Right cardiac atrium (tissue), 5 donors: Measurements from ENCODE around the gene NCAPD3. TPM values are rescaled to one million over a fixed set of nuclear protein-coding genes. Genes with fewer than 3 reads are reported as not detected.
"Not testable (repeated sequence)": the region's sequence is repeated elsewhere in the genome, so short reads cannot be mapped to it uniquely, and the experiment has no call there.

Experiments used
- ATAC-seq, 2 donors: fragments of 200-7000 bp; cut with Tn5 transposase; one replicate each; pipeline versions ENCODE4 v1.8.0 to v1.9.1; 2020; ENCODE audit warnings: moderate library complexity in 2 of 2, mild to moderate bottlenecking in 1 of 2
- DNase-seq, 3 donors: peaks; one replicate each; pipeline ENCODE4 v3.0.0-alpha.2; 2020
- H3K27ac ChIP-seq: one replicate; pipeline ENCODE4 v1.5.1; 2013; ENCODE audit warnings: mild to moderate bottlenecking, low read length, control low read depth, moderate library complexity
- H3K27me3 ChIP-seq: one replicate; pipeline ENCODE4 v1.6.1; 2013; ENCODE audit not compliant: control insufficient read depth, insufficient read depth
- H3K4me1 ChIP-seq: one replicate; pipeline ENCODE4 v1.6.1; 2013; ENCODE audit warnings: low read length; ENCODE audit not compliant: control insufficient read depth, insufficient read depth
- H3K4me3 ChIP-seq: one replicate; pipeline ENCODE4 v1.5.1; 2013; ENCODE audit warnings: low read length, control low read depth
- H3K9me3 ChIP-seq: one replicate; pipeline ENCODE4 v1.6.1; 2013; ENCODE audit warnings: low read length; ENCODE audit not compliant: control insufficient read depth
- WGBS: extraction: QIAGEN DNeasy Blood & Tissue Kit; methylation state at CpG from one replicate; pipeline ENCODE4 v1.1.7; 2013; 5-methylcytosine and 5-hydroxymethylcytosine counted together
- intact Hi-C, 4 donors: fragments of 100-400 bp; cut with DNase I; formaldehyde crosslinking; loops; one replicate each; pipeline versions ENCODE4 v1.11.0 to v1.14.0; 2022 to 2023
- polyA plus RNA-seq: library from polyadenylated mRNA; stranded (reverse); fragments of 200-250 nt; gene quantifications from one replicate; pipeline ENCODE4 v1.2.3, GENCODE V29; 2013
- total RNA-seq, 4 donors: library from RNA; stranded (reverse); fragmentation: NEBNext Ultra II Directional; extraction: Animal tissue kit (Norgen Biotek cat#: 25700); gene quantifications; one replicate each; pipeline ENCODE4 v1.2.1, GENCODE V29; 2021
- donor health status: healthy with polysubstance abuse.
- donor health status: DM: no; HTN: yes; CAD: no.
- donor health status: DM: no; HTN: no; CAD: no.
- donor health status: DM: no; HTN: yes; CAD: no; lungs with severe emphysema.
- donor health status: DM: yes; HTN: yes; CAD: no.

Gene NCAPD3
- total and polyA plus RNA-seq, 5 donors: 5.4 to 11.1 (median 9.6) TPM

DNA sequence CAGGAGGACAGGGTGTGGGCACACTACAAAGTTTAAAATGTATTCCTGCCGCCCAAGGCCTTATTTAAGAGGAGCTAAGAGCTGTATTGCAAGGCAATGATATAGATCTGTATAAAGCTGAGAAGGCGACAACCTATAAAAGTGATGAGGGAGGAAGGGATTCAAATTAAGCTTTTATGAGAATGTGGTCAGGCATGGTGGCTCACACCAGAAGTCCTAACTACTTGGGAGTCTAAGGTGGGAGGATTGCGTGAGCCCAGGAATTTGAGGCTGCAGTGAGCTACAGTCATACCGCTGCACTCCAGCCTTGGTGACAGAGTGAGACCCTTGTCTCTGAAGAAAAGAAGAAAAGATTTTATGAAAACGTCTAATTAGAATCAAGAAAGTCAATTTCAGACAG is 42.7 kb upstream of the NCAPD3 start:
- H3K4me1 ChIP-seq: no peaks in the 10 kb centered on the region
- no peak overlapping the region for H3K27ac ChIP-seq
- DNase-seq (no peak), ATAC-seq (no peak)
- no peaks in the 10 kb centered on the region for H3K27me3 ChIP-seq
- intact Hi-C loops: no loop called here
- H3K4me3 ChIP-seq: no peak overlapping the region
- H3K9me3 ChIP-seq: no peaks in the 10 kb centered on the region
- 86% methylated on average over 5 of the region's 5 CpGs for WGBS

- ATAC-seq: no peak
- Histone ChIP-seq H3K27ac (no peak overlapping the region), H3K4me3 (no peak overlapping the region), H3K9me3 (no peaks in the 10 kb centered on the region), H3K4me1 (no peaks in the 10 kb centered on the region), H3K27me3 (no peaks in the 10 kb centered on the region)
- 89% methylated on average over 7 of the region's 7 CpGs for WGBS
- DNase-seq: no peak
- intact Hi-C loops: no loop called here
Observed at GRCh38 chr11:134264966-134265764, 41.4 kb upstream of the NCAPD3 start.

DNA sequence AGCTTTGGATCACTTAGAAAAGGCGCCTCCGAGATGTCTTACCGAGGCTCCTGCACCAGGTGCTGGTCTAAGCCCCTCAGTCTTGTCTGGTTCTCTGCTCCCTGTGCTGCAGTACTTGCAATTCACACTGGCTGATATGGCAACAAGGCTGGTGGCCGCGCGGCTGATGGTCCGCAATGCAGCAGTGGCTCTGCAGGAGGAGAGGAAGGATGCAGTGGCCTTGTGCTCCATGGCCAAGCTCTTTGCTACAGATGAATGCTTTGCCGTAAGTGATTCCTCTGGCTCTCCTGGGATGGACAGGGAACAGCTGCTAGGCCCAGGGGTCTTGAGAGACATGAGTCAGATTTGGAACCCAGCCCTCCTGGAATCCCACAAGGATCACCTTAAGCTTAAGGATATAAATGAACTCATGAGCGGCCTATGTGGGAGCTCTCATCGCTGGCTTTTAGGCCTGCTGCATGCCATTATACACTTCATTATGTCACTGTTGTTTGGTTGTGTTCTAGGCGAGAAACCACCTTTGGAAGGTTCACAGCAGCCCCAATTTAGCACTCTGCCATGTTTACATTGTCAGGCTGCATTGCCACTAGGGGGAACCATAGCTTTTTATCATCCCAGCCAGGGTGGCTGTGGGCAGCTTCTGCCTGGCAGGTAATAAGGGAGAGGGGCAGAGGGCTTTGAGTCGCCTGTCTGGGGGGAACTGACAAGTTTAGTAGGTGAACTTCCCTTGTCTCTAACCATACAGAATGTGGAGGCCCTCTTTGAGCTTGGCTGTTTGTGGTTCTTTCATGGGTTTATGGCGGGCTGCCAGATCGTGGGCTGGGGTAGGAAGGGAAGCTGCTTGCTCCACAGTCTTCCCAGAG is 38.1 kb upstream of the NCAPD3 start:
- DNase-seq (no peak), ATAC-seq (no peak)
- Histone ChIP-seq H3K27ac (no peak overlapping the region), H3K4me3 (no peak overlapping the region), H3K9me3 (no peaks in the 10 kb centered on the region), H3K4me1 (no peaks in the 10 kb centered on the region), H3K27me3 (no peaks in the 10 kb centered on the region)
- intact Hi-C loops: no loop called here
- 88% methylated on average over 14 of the region's 14 CpGs for WGBS

- intact Hi-C loops: no loop called here
- DNase-seq (no peak), ATAC-seq (no peak)
- no peaks in the 10 kb centered on the region for H3K4me1 ChIP-seq
- H3K27ac ChIP-seq: no peak overlapping the region
- H3K9me3 ChIP-seq: no peaks in the 10 kb centered on the region
- WGBS: 89% methylated on average over 16 of the region's 16 CpGs
- H3K27me3 ChIP-seq: no peaks in the 10 kb centered on the region
- no peak overlapping the region for H3K4me3 ChIP-seq
Observed at GRCh38 chr11:134260983-134261382, 37.2 kb upstream of the NCAPD3 start.

- Histone ChIP-seq H3K4me3 (no peak overlapping the region), H3K4me1 (no peaks in the 10 kb centered on the region), H3K27ac (no peak overlapping the region), H3K27me3 (no peaks in the 10 kb centered on the region), H3K9me3 (no peaks in the 10 kb centered on the region)
- no peak for DNase-seq
- intact Hi-C loops: no loop called here
- ATAC-seq: no peak
Observed at GRCh38 chr11:134260503-134260902, 36.7 kb upstream of the NCAPD3 start.

DNA sequence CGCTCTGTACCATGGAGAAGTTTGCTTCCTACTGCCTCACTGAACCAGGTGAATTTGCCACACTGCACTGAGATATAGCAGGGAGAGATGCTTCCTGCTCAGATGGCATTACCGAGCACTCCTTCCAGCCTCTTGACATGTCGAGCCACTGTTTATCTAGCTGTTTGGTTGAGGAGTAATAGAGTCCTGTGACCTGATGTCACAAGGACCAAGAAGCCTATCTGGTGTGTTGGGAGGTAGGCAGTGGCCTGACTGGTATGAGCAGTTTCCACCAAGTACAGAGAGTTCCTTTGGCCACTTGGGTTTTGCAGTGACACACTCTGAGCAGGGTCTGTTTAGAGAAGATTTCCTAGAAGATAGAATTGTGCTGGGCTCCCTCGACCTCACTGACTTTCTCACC is 34.8 kb upstream of the NCAPD3 start:
- DNase-seq: no peak
- no peaks in the 10 kb centered on the region for H3K9me3 ChIP-seq
- intact Hi-C loops: no loop called here
- no peaks in the 10 kb centered on the region for H3K27me3 ChIP-seq
- no peak overlapping the region for H3K27ac ChIP-seq
- no peaks in the 10 kb centered on the region for H3K4me1 ChIP-seq
- WGBS: 83% methylated on average over 4 of the region's 4 CpGs
- no peak overlapping the region for H3K4me3 ChIP-seq
- no peak for ATAC-seq

DNA sequence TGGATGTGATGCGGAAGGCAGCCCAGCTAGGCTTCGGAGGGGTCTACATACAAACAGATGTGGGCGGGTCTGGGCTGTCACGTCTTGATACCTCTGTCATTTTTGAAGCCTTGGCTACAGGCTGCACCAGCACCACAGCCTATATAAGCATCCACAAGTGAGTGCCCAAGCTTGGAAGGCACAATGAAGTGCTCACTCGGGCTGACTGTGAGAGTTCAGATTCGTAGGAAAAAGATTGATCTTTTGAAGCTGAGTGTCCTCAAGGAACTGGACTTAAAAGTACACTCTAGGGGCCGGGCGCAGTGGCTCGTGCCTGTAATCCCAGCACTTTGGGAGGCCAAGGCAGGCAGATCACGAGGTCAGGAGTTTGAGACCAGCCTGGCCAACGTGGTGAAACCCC is 33.3 kb upstream of the NCAPD3 start:
- DNase-seq: no peak
- Histone ChIP-seq H3K27ac (no peak overlapping the region), H3K4me1 (no peaks in the 10 kb centered on the region), H3K27me3 (no peaks in the 10 kb centered on the region), H3K4me3 (no peak overlapping the region), H3K9me3 (no peaks in the 10 kb centered on the region)
- intact Hi-C loops: no loop called here
- WGBS: 93% methylated on average over 11 of the region's 11 CpGs
- ATAC-seq: no peak

DNA sequence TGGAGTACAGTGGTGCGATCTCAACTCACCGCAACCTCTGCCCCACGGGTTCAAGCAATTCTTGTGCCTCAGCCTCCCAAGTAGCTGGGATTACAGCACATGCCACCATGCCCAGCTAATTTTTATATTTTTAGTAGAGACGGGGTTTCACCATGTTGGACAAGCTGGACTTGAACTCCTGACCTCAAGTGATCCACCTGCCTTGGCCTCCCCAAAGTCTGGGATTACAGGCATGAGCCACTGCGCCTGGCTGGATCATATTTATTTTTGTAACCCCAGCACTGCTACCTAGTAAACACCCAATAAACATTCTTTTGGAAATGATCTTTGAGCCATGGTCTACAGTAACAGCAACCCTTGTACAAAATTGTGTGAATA is 31.4 kb upstream of the NCAPD3 start:
- H3K27me3 ChIP-seq, H3K4me1 ChIP-seq, H3K9me3 ChIP-seq, DNase-seq, intact Hi-C loops, ATAC-seq, H3K27ac ChIP-seq, H3K4me3 ChIP-seq: not testable (repeated sequence)
- WGBS: 96% methylated on average over 5 of the region's 5 CpGs

GRCh38 chr11:134254433-134255183 is 30.8 kb upstream of the NCAPD3 start:
- Histone ChIP-seq H3K4me1 (no peaks in the 10 kb centered on the region), H3K27me3 (no peaks in the 10 kb centered on the region), H3K4me3 (peak overlapping the region; percentile 71), H3K27ac (no peak overlapping the region), H3K9me3 (no peaks in the 10 kb centered on the region)
- 67% methylated on average over 3 of the region's 3 CpGs for WGBS
- DNase-seq (no peak), ATAC-seq (no peak)
- intact Hi-C loops: no loop called here

DNA sequence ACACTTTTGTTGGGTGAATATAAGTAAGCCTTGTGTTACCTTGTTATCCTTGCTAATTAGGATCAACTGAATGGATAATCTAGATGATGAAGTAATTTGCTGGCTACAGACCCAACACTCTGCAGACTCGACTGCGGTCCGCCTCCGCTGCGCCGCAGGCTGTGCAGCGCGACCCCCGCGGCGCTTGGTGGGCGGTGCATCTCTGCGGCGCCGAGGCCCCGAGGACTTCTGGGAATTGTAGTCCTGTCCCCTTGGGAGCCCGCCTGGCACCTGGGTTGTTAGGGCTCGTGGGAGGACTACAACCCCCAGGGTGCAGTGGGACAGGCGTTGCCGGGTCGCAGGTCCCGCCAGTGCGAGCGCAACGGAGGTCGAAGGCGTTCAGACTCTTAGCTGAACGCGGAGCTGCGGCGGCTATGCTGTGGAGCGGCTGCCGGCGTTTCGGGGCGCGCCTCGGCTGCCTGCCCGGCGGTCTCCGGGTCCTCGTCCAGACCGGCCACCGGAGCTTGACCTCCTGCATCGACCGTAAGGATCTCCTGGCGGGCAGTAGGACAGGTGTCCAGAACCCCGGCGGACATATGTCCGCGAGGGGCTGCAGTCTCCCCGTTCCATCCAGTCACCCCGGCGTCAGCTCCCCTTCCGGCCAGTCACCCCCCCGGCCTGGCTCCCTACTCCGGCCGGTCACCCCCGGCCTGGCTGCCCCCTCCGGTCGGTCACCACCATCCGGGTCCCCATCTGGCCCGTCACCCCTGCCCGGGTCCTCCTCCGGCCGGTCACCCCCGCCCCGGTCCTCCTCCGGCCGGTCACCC is 29.6 kb upstream of the NCAPD3 start, which contains the start of the genes ACAD8 and THYN1:
ACAD8 (plus strand) TSS at position 381 of the 806 bp plus-strand sequence; CDS start at position 414, 33 bp downstream.
THYN1 (minus strand) TSS at position 165 of the 806 bp plus-strand sequence. CDS start 470 bp downstream, outside the sequence.
- intact Hi-C loops: no loop called here
- peak; percentile 98 for DNase-seq
- under 1% methylated on average over 70 of the region's 70 CpGs for WGBS
- Histone ChIP-seq H3K27me3 (no peaks in the 10 kb centered on the region), H3K4me3 (peak within 1 kb of the TSS; percentile 71), H3K27ac (peak within 1 kb of the TSS; percentile 27), H3K4me1 (no peaks in the 10 kb centered on the region), H3K9me3 (no peaks in the 10 kb centered on the region)
- ATAC-seq: peak; percentile 100
